RWPE2 (cell line): ENCODE results near the gene VTI1B.

ENCODE experiments used
- ATAC-seq: fragments of 200-7000 bp; cut with Tn5 transposase; 3 replicates; pipeline ENCODE4 v1.9.1; 2021; ENCODE audit warnings: low read depth
- DNase-seq: peaks from one replicate; pipeline ENCODE4 v3.0.0-alpha.2; 2020; ENCODE audit warnings: low spot score
- H3K27ac ChIP-seq: fragments of 450-650 bp; 2 replicates; pipeline ENCODE4 v1.5.1; 2017; ENCODE audit warnings: mild to moderate bottlenecking; ENCODE audit not compliant: poor library complexity, severe bottlenecking
- H3K27me3 ChIP-seq: fragments of 250-450 bp; sonication (Bioruptor Pico); 2 replicates; pipeline ENCODE4 v1.5.1; 2021; ENCODE audit warnings: mild to moderate bottlenecking, moderate library complexity; ENCODE audit not compliant: insufficient read depth, poor library complexity, severe bottlenecking
- H3K36me3 ChIP-seq: fragments of 250-450 bp; sonication (Bioruptor Pico); 2 replicates; pipeline ENCODE4 v1.5.1; 2020; ENCODE audit warnings: low read depth, mild to moderate bottlenecking, moderate library complexity
- H3K4me1 ChIP-seq: fragments of 250-450 bp; sonication (Bioruptor Pico); 2 replicates; pipeline ENCODE4 v1.5.1; 2021; ENCODE audit warnings: mild to moderate bottlenecking, moderate library complexity; ENCODE audit not compliant: insufficient read depth, poor library complexity, severe bottlenecking
- H3K4me3 ChIP-seq: fragments of 250-450 bp; sonication (Bioruptor Pico); 2 replicates; pipeline ENCODE4 v1.5.1; 2021; ENCODE audit warnings: mild to moderate bottlenecking, moderate library complexity; ENCODE audit not compliant: severe bottlenecking
- H3K9me3 ChIP-seq: fragments of 250-450 bp; sonication (Bioruptor Pico); 2 replicates; pipeline ENCODE4 v1.5.1; 2021; ENCODE audit warnings: mild to moderate bottlenecking, moderate library complexity; ENCODE audit not compliant: severe bottlenecking
- TF ChIP-seq, protein P1 (sequence below): fragments of 450-650 bp; IDR thresholded peaks from one replicate; pipeline ENCODE4 v1.5.1; 2017; ENCODE audit warnings: mild to moderate bottlenecking, moderate library complexity; ENCODE audit not compliant: poor library complexity, severe bottlenecking

Gene VTI1B

DNA sequence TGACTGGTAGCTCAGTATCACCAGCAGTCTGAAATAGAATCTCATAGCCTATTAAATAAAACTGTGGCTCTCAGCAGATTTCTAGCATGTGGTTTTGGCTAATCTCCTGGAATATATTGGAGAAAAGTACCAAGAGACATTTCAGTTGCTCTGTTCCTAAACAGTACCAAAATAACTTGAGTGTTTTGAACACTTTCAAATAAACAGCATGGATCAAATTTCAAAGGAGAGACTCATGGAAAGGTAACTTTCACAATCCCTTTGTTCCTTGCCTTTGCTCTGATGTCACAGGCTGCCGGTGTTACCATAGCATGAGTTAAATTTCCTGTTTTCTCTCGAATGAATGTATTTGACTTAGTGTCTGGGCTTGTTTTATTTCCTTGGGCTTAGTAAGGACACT is 51.3 kb downstream of the VTI1B start:
- ATAC-seq (peak; percentile 40), DNase-seq (no peak)
- peak overlapping the region; percentile 71 for H3K27ac ChIP-seq
- H3K9me3 ChIP-seq: no peaks in the 10 kb centered on the region
- H3K4me1 ChIP-seq: peaks cover 30% of the 10 kb centered on the region
- TF ChIP-seq, protein P1, sequence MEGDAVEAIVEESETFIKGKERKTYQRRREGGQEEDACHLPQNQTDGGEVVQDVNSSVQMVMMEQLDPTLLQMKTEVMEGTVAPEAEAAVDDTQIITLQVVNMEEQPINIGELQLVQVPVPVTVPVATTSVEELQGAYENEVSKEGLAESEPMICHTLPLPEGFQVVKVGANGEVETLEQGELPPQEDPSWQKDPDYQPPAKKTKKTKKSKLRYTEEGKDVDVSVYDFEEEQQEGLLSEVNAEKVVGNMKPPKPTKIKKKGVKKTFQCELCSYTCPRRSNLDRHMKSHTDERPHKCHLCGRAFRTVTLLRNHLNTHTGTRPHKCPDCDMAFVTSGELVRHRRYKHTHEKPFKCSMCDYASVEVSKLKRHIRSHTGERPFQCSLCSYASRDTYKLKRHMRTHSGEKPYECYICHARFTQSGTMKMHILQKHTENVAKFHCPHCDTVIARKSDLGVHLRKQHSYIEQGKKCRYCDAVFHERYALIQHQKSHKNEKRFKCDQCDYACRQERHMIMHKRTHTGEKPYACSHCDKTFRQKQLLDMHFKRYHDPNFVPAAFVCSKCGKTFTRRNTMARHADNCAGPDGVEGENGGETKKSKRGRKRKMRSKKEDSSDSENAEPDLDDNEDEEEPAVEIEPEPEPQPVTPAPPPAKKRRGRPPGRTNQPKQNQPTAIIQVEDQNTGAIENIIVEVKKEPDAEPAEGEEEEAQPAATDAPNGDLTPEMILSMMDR: no peak
- H3K4me3 ChIP-seq: no peak overlapping the region
- no peaks in the 10 kb centered on the region for H3K27me3 ChIP-seq
- H3K36me3 ChIP-seq: no peaks in the 10 kb centered on the region

DNA sequence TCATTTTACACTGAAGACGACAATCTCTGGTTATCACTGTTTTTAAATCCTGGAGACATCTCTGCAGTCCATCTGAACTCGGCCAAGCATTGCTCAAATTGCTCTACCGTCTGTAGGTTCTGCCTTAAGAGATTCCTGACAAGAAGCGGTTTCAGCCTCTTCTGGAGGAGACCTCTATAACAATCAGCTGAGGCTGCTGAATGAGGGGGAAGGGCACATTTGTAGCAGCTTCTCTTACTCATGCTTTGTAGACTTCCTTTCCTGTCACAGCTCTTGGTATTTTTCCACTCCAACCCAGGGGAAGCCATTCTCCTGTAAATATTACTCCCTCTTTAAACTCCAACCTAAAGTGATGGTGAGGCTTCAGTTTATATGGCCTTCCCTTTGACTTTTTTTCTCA is 51.8 kb downstream of the VTI1B start:
- DNase-seq (no peak), ATAC-seq (peak; percentile 17; the same call in 2 of the 3 replicates)

DNA sequence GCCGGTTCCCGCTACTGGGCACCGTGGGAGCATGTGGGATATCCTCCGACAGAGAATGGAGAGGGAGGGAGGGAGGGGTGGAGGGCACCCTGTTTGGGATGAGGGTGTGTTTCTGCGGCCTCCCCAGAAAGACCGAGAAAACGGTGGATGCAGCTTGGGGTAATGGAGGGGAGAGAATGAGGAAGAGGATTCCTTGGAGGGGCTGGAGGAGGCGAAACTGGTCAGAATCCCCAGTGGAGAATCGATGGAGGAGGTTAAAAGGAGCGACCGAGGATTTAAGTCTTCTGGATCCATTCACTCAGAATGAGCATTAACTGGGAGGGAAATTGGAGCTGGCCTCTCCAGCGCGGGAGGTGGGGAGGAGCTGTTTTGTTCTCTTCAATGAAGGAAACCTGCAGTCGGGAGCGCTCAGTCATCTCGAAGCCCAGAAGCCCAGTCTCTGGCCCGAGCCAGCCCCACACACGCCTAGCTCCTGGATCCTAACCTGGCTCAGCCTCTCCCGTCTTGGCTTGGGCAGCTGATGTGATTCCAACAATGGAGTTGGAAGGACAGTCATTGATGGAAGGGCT is 54.1 kb downstream of the VTI1B start:
- H3K4me3 ChIP-seq: peak overlapping the region; percentile 43
- H3K27ac ChIP-seq: no peak overlapping the region
- no peaks in the 10 kb centered on the region for H3K27me3 ChIP-seq
- no peaks in the 10 kb centered on the region for H3K36me3 ChIP-seq
- TF ChIP-seq, protein P1: no peak
- ATAC-seq (peak; percentile 7; the same call in 2 of the 3 replicates), DNase-seq (no peak)
- H3K4me1 ChIP-seq: peaks cover 30% of the 10 kb centered on the region
- H3K9me3 ChIP-seq: no peaks in the 10 kb centered on the region

More for the DNA sequence above, 51.8 kb downstream of the VTI1B start:
- TF ChIP-seq, protein P1: no peak
- Histone ChIP-seq H3K4me1 (peaks cover 30% of the 10 kb centered on the region), H3K27me3 (no peaks in the 10 kb centered on the region), H3K4me3 (no peak overlapping the region), H3K27ac (peak overlapping the region; percentile 71), H3K9me3 (no peaks in the 10 kb centered on the region), H3K36me3 (no peaks in the 10 kb centered on the region)

DNA sequence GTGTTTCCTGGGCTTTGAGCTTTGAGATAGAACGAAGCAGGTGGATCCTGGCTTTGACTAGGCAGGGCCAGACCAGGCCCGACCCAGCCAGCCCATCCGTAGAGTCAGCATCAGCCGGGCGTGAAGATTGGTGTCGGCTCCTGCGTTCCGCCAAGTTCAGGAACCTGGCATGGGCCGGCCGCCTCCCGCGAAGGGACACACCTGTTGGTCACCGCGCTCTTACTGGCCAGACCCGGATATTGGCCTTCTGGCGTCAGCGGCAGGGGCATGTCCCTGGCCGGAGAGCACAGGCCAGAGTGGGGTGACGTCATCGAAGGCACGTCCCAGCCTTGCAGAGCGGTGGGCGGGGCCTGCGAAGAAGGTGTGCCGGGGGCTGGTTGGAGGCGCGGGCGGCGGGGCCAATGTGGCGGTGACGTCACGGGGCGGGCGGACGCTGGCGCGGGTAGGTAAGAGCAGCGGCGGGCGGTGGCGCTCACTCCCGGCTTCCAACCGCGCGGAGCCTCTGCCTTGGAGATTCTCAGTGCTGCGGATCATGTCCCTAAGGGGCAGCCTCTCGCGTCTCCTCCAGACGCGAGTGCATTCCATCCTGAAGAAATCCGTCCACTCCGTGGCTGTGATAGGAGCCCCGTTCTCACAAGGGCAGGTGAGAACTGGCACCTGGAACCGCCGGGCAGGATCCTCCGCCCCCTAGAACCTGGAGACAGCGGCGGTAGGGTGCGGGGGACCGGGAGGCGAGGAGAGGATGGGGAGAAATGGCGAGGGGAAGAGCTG is 54.8 kb downstream of the VTI1B start, which contains the start of gene ARG2:
TSS of gene ARG2 (plus strand) at position 475 of the 771 bp plus-strand sequence. CDS start at position 533, 58 bp downstream.
- TF ChIP-seq, protein P1: peak; percentile 5
- Histone ChIP-seq H3K4me3 (peak within 1 kb of the TSS; percentile 43), H3K27ac (no peak within 1 kb of the TSS), H3K36me3 (no peaks in the 10 kb centered on the region), H3K4me1 (peaks cover 30% of the 10 kb centered on the region), H3K9me3 (no peaks in the 10 kb centered on the region), H3K27me3 (no peaks in the 10 kb centered on the region)
- ATAC-seq: peak; percentile 75
- peak; percentile 99 for DNase-seq

DNA sequence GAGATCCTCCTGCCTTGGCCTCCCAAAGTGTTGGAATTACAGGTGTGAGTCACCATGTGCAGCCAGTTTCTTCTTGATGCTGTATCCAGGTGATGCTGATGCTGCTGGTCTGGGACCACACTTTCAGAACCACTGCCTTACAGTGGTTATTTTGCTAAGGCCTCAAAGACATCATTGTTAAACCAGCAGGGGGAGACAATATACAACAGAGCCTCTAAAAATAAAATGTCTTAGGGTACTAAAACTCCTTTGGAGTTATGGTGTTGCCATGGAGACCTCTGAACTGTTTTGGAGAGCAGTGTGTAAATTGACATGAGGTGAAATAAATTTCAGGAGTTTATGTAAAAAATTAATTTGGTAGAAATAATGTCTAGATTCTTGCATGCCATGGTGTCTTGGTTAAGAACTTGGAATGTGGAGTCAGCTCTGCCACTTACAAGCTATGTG is 55.8 kb downstream of the VTI1B start:
- DNase-seq (no peak), ATAC-seq (peak; percentile 26)
- TF ChIP-seq, protein P1: peak; percentile 96
- Histone ChIP-seq H3K36me3 (no peaks in the 10 kb centered on the region), H3K27ac (no peak overlapping the region), H3K9me3 (no peaks in the 10 kb centered on the region), H3K4me1 (peaks cover 26% of the 10 kb centered on the region), H3K4me3 (no peak overlapping the region), H3K27me3 (no peaks in the 10 kb centered on the region)
